Keratinocyte (primary cell): Measurements from ENCODE around the gene DGKI. TPM values are rescaled to one million over a fixed set of nuclear protein-coding genes. Genes with fewer than 3 reads are reported as not detected.

Experiments
- DNase-seq: peaks from one replicate; pipeline ENCODE4 v3.0.0-alpha.2; 2011; ENCODE audit warnings: low read depth, missing footprints, low spot score
- FAIRE-seq: peaks from 2 replicates; lab custom pipeline; 2011; peaks lifted over from hg19 to GRCh38; lab: Jason Lieb, UNC
- H2AFZ ChIP-seq: 2 replicates; pipeline ENCODE4 v1.6.0; 2012; ENCODE audit warnings: low read length, control low read depth, inconsistent platforms; ENCODE audit not compliant: control insufficient read depth
- H3K27ac ChIP-seq: 2 replicates; pipeline ENCODE4 v1.5.1; 2011; ENCODE audit warnings: low read length; ENCODE audit not compliant: control insufficient read depth, insufficient read depth
- H3K27me3 ChIP-seq: 3 replicates; pipeline ENCODE4 v1.6.0; 2011; ENCODE audit warnings: low read length; ENCODE audit not compliant: control insufficient read depth, insufficient read depth; ENCODE audit errors: extremely low read depth
- H3K36me3 ChIP-seq, 2 experiments: 2 replicates in 1 of 2; 3 replicates in 1 of 2; pipeline ENCODE4 v1.5.1; 2011; ENCODE audit warnings: low read length in 2 of 2, mild to moderate bottlenecking in 1 of 2; ENCODE audit not compliant: control insufficient read depth in 2 of 2, insufficient read depth in 2 of 2; ENCODE audit errors: extremely low read depth in 1 of 2
- H3K4me1 ChIP-seq: 3 replicates; pipeline ENCODE4 v1.5.1; 2011; ENCODE audit warnings: low read length; ENCODE audit not compliant: control insufficient read depth, insufficient read depth; ENCODE audit errors: extremely low read depth
- H3K4me2 ChIP-seq: 3 replicates; pipeline ENCODE4 v1.6.0; 2011; ENCODE audit warnings: low read depth, low read length; ENCODE audit not compliant: control insufficient read depth, insufficient read depth; ENCODE audit errors: extremely low read depth
- H3K4me3 ChIP-seq, 3 experiments: fragments of 200-600 bp in 1 of 3; sonication (generic) in 1 of 3; 2 replicates in 2 of 3; 3 replicates in 1 of 3; pipeline ENCODE4 v1.5.1; 2011 to 2016; ENCODE audit warnings: low read length in 3 of 3, mild to moderate bottlenecking in 3 of 3, control low read depth in 2 of 3, inconsistent platforms in 1 of 3, low read depth in 1 of 3, mixed read lengths in 1 of 3, mixed run types in 1 of 3, moderate library complexity in 1 of 3; ENCODE audit not compliant: control insufficient read depth in 2 of 3, insufficient read depth in 2 of 3; ENCODE audit errors: extremely low read depth in 1 of 3
- H3K79me2 ChIP-seq: 2 replicates; pipeline ENCODE4 v1.6.0; 2012; ENCODE audit warnings: low read length; ENCODE audit not compliant: control insufficient read depth, insufficient read depth
- H3K9ac ChIP-seq: 3 replicates; pipeline ENCODE4 v1.6.0; 2011; ENCODE audit warnings: low read length; ENCODE audit not compliant: control insufficient read depth, insufficient read depth; ENCODE audit errors: extremely low read depth
- H3K9me1 ChIP-seq: 3 replicates; pipeline ENCODE4 v1.6.0; 2011; ENCODE audit warnings: low read length; ENCODE audit not compliant: control insufficient read depth, insufficient read depth; ENCODE audit errors: extremely low read depth
- H3K9me3 ChIP-seq: 2 replicates; pipeline ENCODE4 v1.5.1; 2012; ENCODE audit warnings: low read depth, low read length; ENCODE audit not compliant: control insufficient read depth
- H4K20me1 ChIP-seq: 3 replicates; pipeline ENCODE4 v1.6.0; 2011; ENCODE audit warnings: low read length; ENCODE audit not compliant: control insufficient read depth, insufficient read depth; ENCODE audit errors: extremely low read depth
- EZH2 ChIP-seq: IDR thresholded peaks from one replicate; pipeline ENCODE4 v1.6.1; 2012; ENCODE audit warnings: inconsistent platforms, mild to moderate bottlenecking, low read length, moderate library complexity
- dilution Hi-C: fragments of 300-500 bp; cut with MboI; formaldehyde crosslinking; loops from one replicate; pipeline ENCODE4 v1.7.0; 2020; ENCODE audit warnings: low sequenced_read_pairs; ENCODE audit not compliant: extremely low pct_ligation_motif_present
- polyA plus RNA-seq, 5 experiments: library from polyadenylated mRNA; depleted of rRNA in 3 of 5; stranded (reverse) in 3 of 5; stranded (forward) in 1 of 5; unstranded in 1 of 5; fragments of >200 nt; gene quantifications; 1 replicate in 1 of 5; 2 replicates in 3 of 5; 3 replicates in 1 of 5; pipeline versions ENCODE4 v1.2.1 to v1.2.3, GENCODE V29; 2011 to 2012; ENCODE audit warnings: missing spikeins in 2 of 5, low read depth in 1 of 5, low replicate concordance in 1 of 5
- TF ChIP-seq, protein P1 (sequence below), 3 experiments: IDR thresholded peaks in 1 of 3; conservative IDR thresholded peaks in 1 of 3; optimal IDR thresholded peaks in 1 of 3; 2 replicates in 2 of 3; 3 replicates in 1 of 3; pipeline versions ENCODE3 to v1.5.1; 2011; ENCODE audit warnings: low read length in 3 of 3, mild to moderate bottlenecking in 3 of 3, moderate library complexity in 2 of 3, control low read depth in 1 of 3, inconsistent platforms in 1 of 3; ENCODE audit not compliant: insufficient read depth in 2 of 3; ENCODE audit errors: extremely low read depth in 1 of 3

Gene DGKI
- polyA plus RNA-seq, 1 donor (not counting 4 experiments of a cell fraction or from before 2014, with no cell fraction given): 0.14 TPM

DNA sequence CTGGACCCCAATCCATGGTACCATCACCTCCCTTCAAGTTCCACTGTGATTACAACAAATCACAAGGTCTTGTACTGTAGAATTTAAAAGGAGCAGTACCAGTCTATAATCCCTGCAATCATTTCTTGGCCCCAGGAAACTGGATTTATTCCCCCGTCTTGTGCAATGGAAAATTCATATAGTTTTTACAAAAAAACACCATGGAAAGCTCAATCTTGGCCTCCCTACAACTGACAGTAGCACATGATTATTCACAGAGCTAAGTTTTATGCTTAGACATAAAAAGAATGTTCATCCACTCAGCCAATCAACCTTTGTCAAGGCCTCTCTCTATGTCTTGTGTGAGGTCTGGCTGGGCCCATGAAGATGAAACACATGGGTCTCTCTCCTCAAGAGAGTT, 10.2 kb downstream of the DGKI start:
- Histone ChIP-seq H3K9me1 (no peaks in the 10 kb centered on the region), H3K36me3 (no peaks in the 10 kb centered on the region), H3K9me3 (peaks cover 3% of the 10 kb centered on the region), H3K4me2 (no peak overlapping the region), H2AFZ (no peak overlapping the region), H3K79me2 (no peaks in the 10 kb centered on the region), H3K9ac (no peak overlapping the region), H3K4me1 (no peaks in the 10 kb centered on the region), H3K4me3 (no peak overlapping the region), H3K27me3 (no peaks in the 10 kb centered on the region), H4K20me1 (no peaks in the 10 kb centered on the region), H3K27ac (no peak overlapping the region)
- DNase-seq (no peak), FAIRE-seq (no peak)
- dilution Hi-C loops: no loop called here
- TF ChIP-seq EZH2: no peak
- TF ChIP-seq, protein P1, sequence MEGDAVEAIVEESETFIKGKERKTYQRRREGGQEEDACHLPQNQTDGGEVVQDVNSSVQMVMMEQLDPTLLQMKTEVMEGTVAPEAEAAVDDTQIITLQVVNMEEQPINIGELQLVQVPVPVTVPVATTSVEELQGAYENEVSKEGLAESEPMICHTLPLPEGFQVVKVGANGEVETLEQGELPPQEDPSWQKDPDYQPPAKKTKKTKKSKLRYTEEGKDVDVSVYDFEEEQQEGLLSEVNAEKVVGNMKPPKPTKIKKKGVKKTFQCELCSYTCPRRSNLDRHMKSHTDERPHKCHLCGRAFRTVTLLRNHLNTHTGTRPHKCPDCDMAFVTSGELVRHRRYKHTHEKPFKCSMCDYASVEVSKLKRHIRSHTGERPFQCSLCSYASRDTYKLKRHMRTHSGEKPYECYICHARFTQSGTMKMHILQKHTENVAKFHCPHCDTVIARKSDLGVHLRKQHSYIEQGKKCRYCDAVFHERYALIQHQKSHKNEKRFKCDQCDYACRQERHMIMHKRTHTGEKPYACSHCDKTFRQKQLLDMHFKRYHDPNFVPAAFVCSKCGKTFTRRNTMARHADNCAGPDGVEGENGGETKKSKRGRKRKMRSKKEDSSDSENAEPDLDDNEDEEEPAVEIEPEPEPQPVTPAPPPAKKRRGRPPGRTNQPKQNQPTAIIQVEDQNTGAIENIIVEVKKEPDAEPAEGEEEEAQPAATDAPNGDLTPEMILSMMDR (optimal IDR thresholded peaks at IDR 0.05 in 1 of 3, IDR thresholded peaks at IDR 0.05 in 1 of 3, conservative IDR thresholded peaks at IDR 0.05 in 1 of 3; ENCODE audit: extremely low read depth in 1 of 3, insufficient read depth in 2 of 3, low read length in 3 of 3): no peak

DNA sequence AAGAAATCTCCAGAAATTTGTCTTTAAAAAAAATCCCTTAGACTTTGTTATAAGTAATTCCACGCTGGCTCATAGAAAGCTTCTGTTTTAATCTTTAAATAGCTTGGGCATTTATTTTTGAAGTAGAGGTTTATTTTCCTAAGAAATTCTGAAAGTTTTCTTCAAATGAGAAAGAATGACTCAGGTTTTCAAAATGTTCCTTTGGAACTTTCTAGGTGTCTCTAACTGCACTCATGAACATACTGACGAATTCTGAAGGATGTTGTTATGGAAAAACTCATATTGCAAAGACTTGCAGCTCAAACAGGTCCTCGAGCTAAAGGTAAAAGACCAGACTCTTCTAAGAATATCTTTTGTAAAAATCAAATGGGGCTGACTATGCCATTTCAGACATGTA, 10.7 kb downstream of the DGKI start:
- dilution Hi-C loops: no loop called here
- H2AFZ ChIP-seq: no peak overlapping the region
- peaks cover 3% of the 10 kb centered on the region for H3K9me3 ChIP-seq
- H4K20me1 ChIP-seq: no peaks in the 10 kb centered on the region
- no peak overlapping the region for H3K4me3 ChIP-seq
- TF ChIP-seq, protein P1 (optimal IDR thresholded peaks at IDR 0.05 in 1 of 3, IDR thresholded peaks at IDR 0.05 in 1 of 3, conservative IDR thresholded peaks at IDR 0.05 in 1 of 3; ENCODE audit: extremely low read depth in 1 of 3, insufficient read depth in 2 of 3, low read length in 3 of 3): no peak
- TF ChIP-seq EZH2: no peak
- H3K27ac ChIP-seq: no peak overlapping the region
- no peaks in the 10 kb centered on the region for H3K27me3 ChIP-seq
- no peaks in the 10 kb centered on the region for H3K79me2 ChIP-seq
- FAIRE-seq (no peak), DNase-seq (no peak)
- H3K4me2 ChIP-seq: no peak overlapping the region
- H3K4me1 ChIP-seq: no peaks in the 10 kb centered on the region
- no peaks in the 10 kb centered on the region for H3K36me3 ChIP-seq
- no peak overlapping the region for H3K9ac ChIP-seq
- H3K9me1 ChIP-seq: no peaks in the 10 kb centered on the region
